HCT116 (cell line): ENCODE data around the gene SCD5. TPM values are rescaled to one million over a fixed set of nuclear protein-coding genes. Genes with fewer than 3 reads are reported as not detected.

ENCODE experiments used
- microRNA counts: library from miRNA; unstranded; fragments of <30 nt; microRNA quantifications from one replicate; lab custom pipeline; 2015
- microRNA-seq: library from miRNA; unstranded; fragments of <30 nt; microRNA quantifications from one replicate; pipeline ENCODE4, GENCODE V29; 2016; ENCODE audit warnings: borderline number of aligned reads
- total RNA-seq: library from RNA; stranded (reverse); gene quantifications from one replicate; pipeline ENCODE4 v1.2.1, GENCODE V29; 2021; ENCODE audit not compliant: unreplicated experiment

The SCD5 gene
- total RNA-seq, 1 experiment from 2014 or later = 21.7 TPM

MicroRNAs encoded within 50 kb of the gene (microRNA counts, 767-probe panel; counts per million panel counts)
- microRNA hsa-miR-575 (lab: Ali Mortazavi, UCI) = not detected

Small RNAs within 50 kb of the gene (microRNA-seq; reads per million reads assigned to microRNA genes)
- gene MIR575 = not detected

Other genes starting within 250 kb of the SCD5 start
- 1.2 TPM for gene TMEM150C, start 236.8 kb downstream of the SCD5 start, total RNA-seq
- 78.5 TPM for gene SEC31A, start 92.4 kb upstream of the SCD5 start, total RNA-seq
- 6.4 TPM for gene THAP9, start 101.9 kb upstream of the SCD5 start, total RNA-seq
- gene LIN54, start 212.0 kb upstream of the SCD5 start, total RNA-seq = 15.6 TPM
- gene COPS4, start 236.4 kb upstream of the SCD5 start, total RNA-seq = 28.6 TPM